ENCODE data around the gene MLIP. TPM values are rescaled to one million over a fixed set of nuclear protein-coding genes. Genes with fewer than 3 reads are reported as not detected.
"Not testable (repeated sequence)": the region's sequence is repeated elsewhere in the genome, so short reads cannot be mapped to it uniquely, and the experiment has no call there.

Gene MLIP
- total RNA-seq, 1 donor from 2014 or later: 0.44 TPM

DNA sequence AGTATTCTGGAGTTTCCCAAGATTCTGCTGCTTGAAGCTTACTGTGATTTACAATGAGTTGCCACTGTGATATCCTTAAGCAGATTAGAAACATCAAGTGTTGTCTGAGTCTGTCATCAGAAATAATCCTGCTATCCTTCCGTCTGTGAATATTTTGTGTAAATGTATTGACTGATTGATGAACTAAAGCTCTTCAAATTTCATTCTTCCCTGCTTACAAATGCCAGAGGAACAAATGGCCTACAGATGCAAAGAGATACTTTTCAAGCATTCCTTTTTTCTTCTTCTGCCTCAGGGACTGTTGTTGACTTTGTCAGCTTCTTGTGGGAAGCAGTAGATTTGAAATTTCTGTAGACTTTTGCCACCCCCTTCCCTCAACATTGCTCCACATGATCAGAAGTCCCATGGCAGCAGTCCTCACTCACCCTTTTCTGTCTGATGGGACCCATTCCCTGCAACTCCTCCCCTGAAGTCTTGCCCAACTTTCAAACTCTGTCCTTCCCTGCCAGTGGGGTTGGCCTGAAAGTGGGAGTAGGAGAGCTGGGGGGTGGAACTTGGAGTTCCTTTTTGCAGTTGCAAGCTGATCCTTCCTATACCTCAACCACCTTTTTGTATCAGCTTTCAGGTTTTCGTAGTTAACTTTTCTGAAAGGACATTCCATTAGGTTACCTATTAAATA is 38.5 kb upstream of the MLIP start:
- TF ChIP-seq, protein P1, sequence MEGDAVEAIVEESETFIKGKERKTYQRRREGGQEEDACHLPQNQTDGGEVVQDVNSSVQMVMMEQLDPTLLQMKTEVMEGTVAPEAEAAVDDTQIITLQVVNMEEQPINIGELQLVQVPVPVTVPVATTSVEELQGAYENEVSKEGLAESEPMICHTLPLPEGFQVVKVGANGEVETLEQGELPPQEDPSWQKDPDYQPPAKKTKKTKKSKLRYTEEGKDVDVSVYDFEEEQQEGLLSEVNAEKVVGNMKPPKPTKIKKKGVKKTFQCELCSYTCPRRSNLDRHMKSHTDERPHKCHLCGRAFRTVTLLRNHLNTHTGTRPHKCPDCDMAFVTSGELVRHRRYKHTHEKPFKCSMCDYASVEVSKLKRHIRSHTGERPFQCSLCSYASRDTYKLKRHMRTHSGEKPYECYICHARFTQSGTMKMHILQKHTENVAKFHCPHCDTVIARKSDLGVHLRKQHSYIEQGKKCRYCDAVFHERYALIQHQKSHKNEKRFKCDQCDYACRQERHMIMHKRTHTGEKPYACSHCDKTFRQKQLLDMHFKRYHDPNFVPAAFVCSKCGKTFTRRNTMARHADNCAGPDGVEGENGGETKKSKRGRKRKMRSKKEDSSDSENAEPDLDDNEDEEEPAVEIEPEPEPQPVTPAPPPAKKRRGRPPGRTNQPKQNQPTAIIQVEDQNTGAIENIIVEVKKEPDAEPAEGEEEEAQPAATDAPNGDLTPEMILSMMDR (IDR thresholded peaks at IDR 0.05; ENCODE audit: partially characterized antibody, unreplicated experiment): no peak
- H3K36me3 Mint-ChIP-seq (ENCODE audit: unreplicated experiment): no peaks in the 10 kb centered on the region
- H3K4me1 Mint-ChIP-seq (ENCODE audit: low read depth, unreplicated experiment): peaks cover 10% of the 10 kb centered on the region
- DNase-seq: no peak
- peaks cover 2% of the 10 kb centered on the region for H3K9me3 Mint-ChIP-seq (ENCODE audit: unreplicated experiment)
- no peaks in the 10 kb centered on the region for H3K27me3 Mint-ChIP-seq (ENCODE audit: unreplicated experiment)
- H3K4me3 Mint-ChIP-seq (ENCODE audit: unreplicated experiment): no peak overlapping the region
- H3K27ac Mint-ChIP-seq (ENCODE audit: unreplicated experiment): no peak overlapping the region

DNA sequence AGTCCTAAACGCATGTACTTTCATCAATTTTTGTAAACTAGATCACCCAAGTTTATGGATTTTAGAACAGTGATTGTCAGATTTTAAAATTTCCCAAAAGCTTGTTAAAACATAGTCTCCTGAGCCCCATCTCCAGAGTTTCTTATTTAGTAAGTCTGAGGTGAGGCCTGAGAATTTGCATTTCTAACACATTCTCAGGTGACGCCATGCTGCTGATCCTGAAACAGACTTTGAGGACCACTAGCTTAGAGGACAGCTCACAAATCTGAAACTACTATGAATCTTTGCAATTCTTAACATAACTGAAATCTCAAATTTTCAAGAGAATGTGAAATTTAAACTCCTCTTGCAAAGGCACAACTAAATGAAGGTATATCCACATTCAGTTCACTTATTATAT is 37.8 kb upstream of the MLIP start:
- no peaks in the 10 kb centered on the region for H3K27me3 Mint-ChIP-seq (ENCODE audit: unreplicated experiment)
- no peak overlapping the region for H3K4me3 Mint-ChIP-seq (ENCODE audit: unreplicated experiment)
- H3K27ac Mint-ChIP-seq (ENCODE audit: unreplicated experiment): no peak overlapping the region
- H3K9me3 Mint-ChIP-seq (ENCODE audit: unreplicated experiment): peaks cover 2% of the 10 kb centered on the region
- H3K36me3 Mint-ChIP-seq (ENCODE audit: unreplicated experiment): no peaks in the 10 kb centered on the region
- TF ChIP-seq, protein P1 (IDR thresholded peaks at IDR 0.05; ENCODE audit: partially characterized antibody, unreplicated experiment): no peak
- peaks cover 10% of the 10 kb centered on the region for H3K4me1 Mint-ChIP-seq (ENCODE audit: low read depth, unreplicated experiment)
- DNase-seq: no peak

- Mint-ChIP-seq H3K27me3 (ENCODE audit: unreplicated experiment) (no peaks in the 10 kb centered on the region), H3K9me3 (ENCODE audit: unreplicated experiment) (peaks cover 2% of the 10 kb centered on the region), H3K27ac (ENCODE audit: unreplicated experiment) (no peak overlapping the region), H3K36me3 (ENCODE audit: unreplicated experiment) (no peaks in the 10 kb centered on the region), H3K4me1 (ENCODE audit: low read depth, unreplicated experiment) (peaks cover 10% of the 10 kb centered on the region), H3K4me3 (ENCODE audit: unreplicated experiment) (no peak overlapping the region)
- TF ChIP-seq, protein P1 (IDR thresholded peaks at IDR 0.05; ENCODE audit: partially characterized antibody, unreplicated experiment): no peak
- no peak for DNase-seq
These were observed 37.1 kb upstream of the MLIP start for GRCh38 chr6:54074109-54074508.

- H3K9me3 Mint-ChIP-seq (ENCODE audit: unreplicated experiment): peaks cover 2% of the 10 kb centered on the region
- TF ChIP-seq, protein P1 (IDR thresholded peaks at IDR 0.05; ENCODE audit: partially characterized antibody, unreplicated experiment): no peak
- H3K4me1 Mint-ChIP-seq (ENCODE audit: low read depth, unreplicated experiment): peaks cover 10% of the 10 kb centered on the region
- H3K27ac Mint-ChIP-seq (ENCODE audit: unreplicated experiment): no peak overlapping the region
- no peak for DNase-seq
- no peaks in the 10 kb centered on the region for H3K36me3 Mint-ChIP-seq (ENCODE audit: unreplicated experiment)
- H3K27me3 Mint-ChIP-seq (ENCODE audit: unreplicated experiment): no peaks in the 10 kb centered on the region
- H3K4me3 Mint-ChIP-seq (ENCODE audit: unreplicated experiment): no peak overlapping the region
These were observed 36.6 kb upstream of the MLIP start for GRCh38 chr6:54074578-54075195.

DNA sequence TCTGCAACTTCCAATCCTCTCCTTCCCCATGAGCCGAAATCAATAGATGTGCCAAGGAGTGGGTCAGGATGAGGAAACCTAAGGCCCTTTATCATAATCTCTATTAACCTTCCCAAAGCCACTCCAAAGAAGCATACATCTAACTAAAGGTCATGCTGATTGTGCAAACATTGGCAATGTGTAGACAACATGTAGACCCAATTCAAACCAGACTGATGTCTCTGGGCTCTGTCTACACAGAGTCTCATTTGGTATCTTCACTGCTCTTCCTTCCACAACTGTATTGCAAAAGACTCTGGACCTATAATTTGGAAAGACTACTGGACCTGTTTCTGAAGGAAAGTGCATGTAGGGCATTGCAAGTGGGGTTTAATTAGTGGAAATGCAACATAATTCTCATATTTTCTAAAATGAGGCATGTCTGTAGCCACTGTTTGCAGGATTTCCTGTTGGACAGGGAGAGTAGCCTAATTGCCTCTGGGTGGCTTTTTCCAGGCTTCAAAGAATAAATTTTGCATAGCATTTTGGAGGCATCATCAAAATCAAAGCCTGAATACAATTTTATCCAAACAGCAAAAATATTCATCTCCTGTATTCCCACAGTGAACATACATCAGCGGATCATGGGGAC is 35.0 kb upstream of the MLIP start:
- no peaks in the 10 kb centered on the region for H3K27me3 Mint-ChIP-seq (ENCODE audit: unreplicated experiment)
- no peak overlapping the region for H3K27ac Mint-ChIP-seq (ENCODE audit: unreplicated experiment)
- H3K36me3 Mint-ChIP-seq (ENCODE audit: unreplicated experiment): no peaks in the 10 kb centered on the region
- DNase-seq: no peak
- TF ChIP-seq, protein P1 (IDR thresholded peaks at IDR 0.05; ENCODE audit: partially characterized antibody, unreplicated experiment): no peak
- H3K4me1 Mint-ChIP-seq (ENCODE audit: low read depth, unreplicated experiment): peaks cover 7% of the 10 kb centered on the region
- H3K9me3 Mint-ChIP-seq (ENCODE audit: unreplicated experiment): peaks cover 2% of the 10 kb centered on the region
- no peak overlapping the region for H3K4me3 Mint-ChIP-seq (ENCODE audit: unreplicated experiment)

DNA sequence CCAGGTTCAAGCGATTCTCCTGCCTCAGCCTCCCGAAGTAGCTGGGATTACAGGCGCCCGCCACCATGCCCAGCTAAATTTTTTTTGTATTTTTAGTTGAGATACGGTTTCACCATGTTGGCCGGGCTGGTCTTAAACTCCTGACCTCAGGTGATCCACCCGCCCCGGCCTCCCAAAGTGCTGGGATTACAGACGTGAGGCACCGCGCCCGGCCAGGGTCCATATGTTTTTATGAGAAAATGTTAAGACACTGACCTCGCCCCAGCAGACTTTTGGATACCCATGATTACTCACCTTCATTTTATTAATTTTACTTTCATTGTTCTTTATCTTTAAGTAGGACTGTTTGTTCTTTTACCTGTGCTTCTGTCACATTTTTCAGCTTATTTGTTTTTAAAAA is 29.7 kb upstream of the MLIP start:
- DNase-seq; H3K27me3 Mint-ChIP-seq (ENCODE audit: unreplicated experiment); H3K36me3 Mint-ChIP-seq (ENCODE audit: unreplicated experiment); H3K9me3 Mint-ChIP-seq (ENCODE audit: unreplicated experiment); H3K27ac Mint-ChIP-seq (ENCODE audit: unreplicated experiment); H3K4me3 Mint-ChIP-seq (ENCODE audit: unreplicated experiment): not testable (repeated sequence)
- peaks cover 20% of the 10 kb centered on the region for H3K4me1 Mint-ChIP-seq (ENCODE audit: low read depth, unreplicated experiment)
